ENCODE results near the gene SMCO3. TPM values are rescaled to one million over a fixed set of nuclear protein-coding genes. Genes with fewer than 3 reads are reported as not detected.

Gene SMCO3
- total RNA-seq, 1 experiment from 2014 or later = not detected

GRCh38 chr12:14840616-14841015 is 26.6 kb upstream of the SMCO3 start (continued):
- TF ChIP-seq MAX (IDR thresholded peaks at IDR 0.05) (no peak), ZNF274 (IDR thresholded peaks at IDR 0.05; ENCODE audit: low read depth, low read length) (no peak), JUND (IDR thresholded peaks at IDR 0.05) (no peak), RAD21 (IDR thresholded peaks at IDR 0.05; ENCODE audit: low read depth) (no peak), CEBPB (IDR thresholded peaks at IDR 0.05; ENCODE audit: low read depth) (no peak), POLR2A (IDR thresholded peaks at IDR 0.05; ENCODE audit: borderline replicate concordance, extremely low read depth, insufficient read depth, insufficient read length) (no peak)

GRCh38 chr12:14839262-14839661 is 25.3 kb upstream of the SMCO3 start:
- no peak overlapping the region for H2AFZ ChIP-seq (ENCODE audit: low read depth, low read length, poor library complexity, severe bottlenecking)
- H3K4me1 ChIP-seq (ENCODE audit: control insufficient read depth in 1 of 2, insufficient read depth in 2 of 2, low read length in 2 of 2) = peaks cover 0 to 22% of the 10 kb centered on the region in 2 experiments; a peak in 2 of 4 replicates
- ATAC-seq (no peak), DNase-seq (ENCODE audit: low read depth, low spot score) (no peak)
- H3K9me2 ChIP-seq (ENCODE audit: insufficient read depth) = no peaks in the 10 kb centered on the region
- no peaks in the 10 kb centered on the region for H3K9me3 ChIP-seq (ENCODE audit: control insufficient read depth in 1 of 2, insufficient read depth in 1 of 2, low read depth in 1 of 2, low read length in 2 of 2)
- ChIA-PET POLR2A (no interaction called here), RAD21 (ENCODE audit: low non-redundant PET in 1 of 2, low total read pairs in 2 of 2, uncharacterized antibody in 2 of 2, unreplicated experiment in 2 of 2) (no interaction called here), CTCF (no interaction called here)
- no peaks in the 10 kb centered on the region for H4K20me1 ChIP-seq (ENCODE audit: insufficient read depth)
- H3K27me3 ChIP-seq (ENCODE audit: insufficient read depth, low read length) = no peaks in the 10 kb centered on the region
- H3K4me2 ChIP-seq (ENCODE audit: low read length) = no peak overlapping the region
- TF ChIP-seq CEBPB (IDR thresholded peaks at IDR 0.05; ENCODE audit: low read depth) = no peak
- no peak for TF ChIP-seq TCF7L2 (IDR thresholded peaks at IDR 0.05; ENCODE audit: borderline replicate concordance, extremely low read depth, insufficient read depth, insufficient read length)
- TF ChIP-seq ELF1 (IDR thresholded peaks at IDR 0.05; ENCODE audit: borderline replicate concordance, low read depth) = no peak
- no peak for TF ChIP-seq POLR2AphosphoS5 (IDR thresholded peaks at IDR 0.05; ENCODE audit: low read depth, low read length)
- TF ChIP-seq ZNF274 (IDR thresholded peaks at IDR 0.05; ENCODE audit: low read depth, low read length) = no peak
- TF ChIP-seq ATF3 (IDR thresholded peaks at IDR 0.05) = no peak
- TF ChIP-seq ZBTB33 (IDR thresholded peaks at IDR 0.05; ENCODE audit: extremely low read depth, insufficient replicate concordance, low read length) = no peak
- TF ChIP-seq EZH2 (IDR thresholded peaks at IDR 0.05) = no peak
- TF ChIP-seq POLR2A (IDR thresholded peaks at IDR 0.05; ENCODE audit: borderline replicate concordance, extremely low read depth, insufficient read depth, insufficient read length) = no peak
- no peak for TF ChIP-seq REST (IDR thresholded peaks at IDR 0.05; ENCODE audit: low read depth)
- BruUV-seq (replicated peaks) = no TSS peak
- no peak overlapping the region for H3K4me3 ChIP-seq (replicated peaks in 1 of 2; ENCODE audit: low read depth in 1 of 2, low read length in 2 of 2)
- no peaks in the 10 kb centered on the region for H3K79me2 ChIP-seq (ENCODE audit: insufficient read depth, low read length)
- H3K36me3 ChIP-seq (ENCODE audit: control insufficient read depth in 1 of 2, insufficient read depth in 2 of 2, low read length in 2 of 2) = no peaks in the 10 kb centered on the region
- H3K27ac ChIP-seq (ENCODE audit: low read depth, low read length) = no peak overlapping the region
- H3K9ac ChIP-seq (ENCODE audit: low read length) = no peak overlapping the region
- intact Hi-C loops (cut with micrococcal nuclease) = no loop called here
